KMS-11 (cell line): ENCODE measurements around the gene TCF7L1.

ENCODE experiments used
- H2AFZ ChIP-seq: fragments of 200-600 bp; sonication (generic); 2 replicates; pipeline ENCODE4 v1.6.1; 2016; ENCODE audit warnings: antibody characterized with exemption, mixed run types, low read depth
- H3K27ac ChIP-seq: fragments of 200-600 bp; sonication (generic); 2 replicates; pipeline ENCODE4 v1.6.1; 2016; ENCODE audit warnings: mild to moderate bottlenecking, mixed run types
- H3K27me3 ChIP-seq: fragments of 200-600 bp; sonication (generic); 2 replicates; pipeline ENCODE4 v1.6.1; 2017; ENCODE audit warnings: mild to moderate bottlenecking, low read depth, mixed run types, moderate library complexity; ENCODE audit not compliant: insufficient read depth
- H3K36me3 ChIP-seq: fragments of 200-600 bp; sonication (generic); 2 replicates; pipeline ENCODE4 v1.6.1; 2017; ENCODE audit warnings: mild to moderate bottlenecking, mixed run types; ENCODE audit not compliant: insufficient read depth
- H3K4me1 ChIP-seq: fragments of 200-600 bp; sonication (generic); 2 replicates; pipeline ENCODE4 v1.6.1; 2016; ENCODE audit warnings: mild to moderate bottlenecking, low read depth, mixed run types; ENCODE audit not compliant: poor library complexity, severe bottlenecking
- H3K4me2 ChIP-seq: fragments of 200-600 bp; sonication (generic); 2 replicates; pipeline ENCODE4 v1.7.0; 2016; ENCODE audit warnings: mild to moderate bottlenecking, mixed run types
- H3K4me3 ChIP-seq: fragments of 200-600 bp; sonication (generic); IDR thresholded peaks from 2 replicates; pipeline ENCODE4 v1.6.1; 2017; ENCODE audit warnings: low read depth, low read length, mixed read lengths; ENCODE audit not compliant: insufficient read depth
- H3K79me2 ChIP-seq: fragments of 200-600 bp; sonication (generic); 2 replicates; pipeline ENCODE4 v1.6.1; 2016; ENCODE audit warnings: low read depth, mixed run types; ENCODE audit not compliant: insufficient read depth
- H3K9ac ChIP-seq: fragments of 200-600 bp; sonication (generic); 2 replicates; pipeline ENCODE4 v1.6.1; 2016; ENCODE audit warnings: mild to moderate bottlenecking, mixed run types
- H4K20me1 ChIP-seq: fragments of 200-600 bp; sonication (generic); 2 replicates; pipeline ENCODE4 v1.6.1; 2016; ENCODE audit warnings: mild to moderate bottlenecking, mixed run types; ENCODE audit not compliant: insufficient read depth
- TF ChIP-seq, protein P1 (sequence below): fragments of 200-600 bp; sonication (generic); conservative IDR thresholded peaks from 2 replicates; pipeline ENCODE4 v1.6.1; 2017; ENCODE audit warnings: low read depth, mild to moderate bottlenecking, antibody characterized with exemption, low read length, moderate library complexity, mixed read lengths

The TCF7L1 gene

DNA sequence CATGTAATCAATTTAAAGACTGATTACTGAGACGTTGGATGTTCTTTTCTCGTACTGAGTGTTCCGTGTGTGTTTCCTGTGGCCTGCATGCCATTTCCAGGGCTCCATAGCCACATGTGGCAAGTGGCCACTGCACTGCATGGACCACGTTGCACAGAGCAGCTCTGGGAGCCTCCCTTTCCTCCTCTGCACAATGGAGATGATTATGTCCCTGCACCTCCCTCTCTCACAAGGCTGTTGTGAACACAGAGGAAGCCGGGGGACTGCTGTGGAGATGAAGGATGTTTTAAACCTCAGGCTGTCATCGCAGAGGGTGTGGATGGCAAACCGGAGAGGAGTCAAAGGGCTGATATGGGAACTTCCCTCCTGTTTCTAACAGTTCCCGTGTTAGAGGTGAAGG, 106.9 kb downstream of the TCF7L1 start:
- Histone ChIP-seq H3K79me2 (no peaks in the 10 kb centered on the region), H3K36me3 (no peaks in the 10 kb centered on the region), H3K27ac (no peak overlapping the region), H2AFZ (no peak overlapping the region), H3K4me3 (no peak overlapping the region), H3K4me2 (no peak overlapping the region), H3K9ac (no peak overlapping the region), H4K20me1 (no peaks in the 10 kb centered on the region), H3K27me3 (no peaks in the 10 kb centered on the region), H3K4me1 (no peaks in the 10 kb centered on the region)
- TF ChIP-seq, protein P1, sequence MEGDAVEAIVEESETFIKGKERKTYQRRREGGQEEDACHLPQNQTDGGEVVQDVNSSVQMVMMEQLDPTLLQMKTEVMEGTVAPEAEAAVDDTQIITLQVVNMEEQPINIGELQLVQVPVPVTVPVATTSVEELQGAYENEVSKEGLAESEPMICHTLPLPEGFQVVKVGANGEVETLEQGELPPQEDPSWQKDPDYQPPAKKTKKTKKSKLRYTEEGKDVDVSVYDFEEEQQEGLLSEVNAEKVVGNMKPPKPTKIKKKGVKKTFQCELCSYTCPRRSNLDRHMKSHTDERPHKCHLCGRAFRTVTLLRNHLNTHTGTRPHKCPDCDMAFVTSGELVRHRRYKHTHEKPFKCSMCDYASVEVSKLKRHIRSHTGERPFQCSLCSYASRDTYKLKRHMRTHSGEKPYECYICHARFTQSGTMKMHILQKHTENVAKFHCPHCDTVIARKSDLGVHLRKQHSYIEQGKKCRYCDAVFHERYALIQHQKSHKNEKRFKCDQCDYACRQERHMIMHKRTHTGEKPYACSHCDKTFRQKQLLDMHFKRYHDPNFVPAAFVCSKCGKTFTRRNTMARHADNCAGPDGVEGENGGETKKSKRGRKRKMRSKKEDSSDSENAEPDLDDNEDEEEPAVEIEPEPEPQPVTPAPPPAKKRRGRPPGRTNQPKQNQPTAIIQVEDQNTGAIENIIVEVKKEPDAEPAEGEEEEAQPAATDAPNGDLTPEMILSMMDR: no peak

DNA sequence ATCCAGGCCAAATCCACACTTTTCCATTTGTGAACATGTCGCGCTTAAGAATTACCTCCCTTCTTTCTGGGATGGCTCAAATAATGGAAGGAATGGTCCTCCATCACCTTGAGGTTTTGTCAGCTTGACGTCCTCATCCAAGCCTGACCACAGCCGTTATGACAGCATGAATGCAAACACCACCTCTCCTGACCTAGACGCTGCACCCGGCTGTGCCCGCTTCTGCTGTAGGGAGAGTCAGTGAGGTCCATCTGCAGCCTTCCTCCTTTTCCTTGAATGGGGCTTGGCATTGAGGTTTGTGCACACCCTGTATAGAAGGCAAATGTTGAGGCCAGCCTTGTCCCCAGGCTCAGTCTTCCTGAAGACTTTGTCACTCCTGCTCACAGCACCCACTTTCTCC, 109.1 kb downstream of the TCF7L1 start:
- no peaks in the 10 kb centered on the region for H3K27me3 ChIP-seq

DNA sequence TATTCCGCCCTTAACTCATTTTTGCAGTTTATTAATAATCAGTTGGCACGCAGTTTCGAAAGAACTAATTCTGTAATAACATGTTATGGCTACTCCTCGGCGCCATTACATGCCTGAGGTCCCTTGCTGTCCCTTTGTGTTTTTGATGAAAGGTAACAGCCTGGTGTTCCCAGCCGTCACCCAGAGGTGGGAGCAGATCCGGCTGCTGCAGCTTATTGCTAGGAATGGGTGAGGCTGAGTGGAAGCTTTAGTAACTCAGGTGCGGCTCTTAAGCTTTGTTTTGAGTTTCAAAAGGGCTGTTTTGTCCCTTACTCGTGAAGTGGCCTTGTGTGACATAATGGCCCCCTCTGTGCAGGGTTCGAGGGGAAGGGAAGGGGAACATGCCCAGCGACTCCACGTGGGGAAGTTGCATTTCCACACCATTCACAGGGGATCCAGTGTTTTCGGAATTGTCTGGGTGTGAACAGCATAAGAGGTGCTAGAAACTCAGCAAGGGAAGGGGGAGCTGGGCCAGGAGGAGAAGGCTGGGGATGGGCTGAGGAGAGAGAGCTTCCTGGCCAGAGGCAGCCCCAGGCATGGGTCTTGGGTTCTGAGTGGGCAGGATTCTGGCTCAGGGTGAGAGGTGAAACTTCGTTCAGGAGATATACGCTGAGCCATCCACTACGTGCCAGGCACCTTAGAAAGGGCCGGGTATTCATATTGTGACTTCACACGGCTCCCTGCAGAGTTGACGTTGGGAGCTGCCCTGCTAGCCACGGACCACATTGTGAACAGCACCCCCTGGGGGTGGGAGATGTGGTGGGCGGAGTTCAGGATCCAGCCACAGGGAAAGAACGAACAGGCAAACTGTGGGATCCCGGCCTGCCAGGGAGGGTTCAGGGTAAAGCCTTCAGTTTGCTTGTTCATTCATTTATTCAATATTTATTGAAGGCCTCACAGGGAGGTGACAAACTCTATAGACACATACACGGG, 110.2 kb downstream of the TCF7L1 start:
- no peaks in the 10 kb centered on the region for H3K27me3 ChIP-seq
- H3K4me2 ChIP-seq: no peak overlapping the region
- H3K79me2 ChIP-seq: no peaks in the 10 kb centered on the region
- no peaks in the 10 kb centered on the region for H4K20me1 ChIP-seq
- no peak overlapping the region for H3K9ac ChIP-seq
- no peak overlapping the region for H3K27ac ChIP-seq
- no peaks in the 10 kb centered on the region for H3K36me3 ChIP-seq
- H3K4me1 ChIP-seq: no peaks in the 10 kb centered on the region
- H2AFZ ChIP-seq: no peak overlapping the region
- TF ChIP-seq, protein P1: peak; percentile 50
- H3K4me3 ChIP-seq: no peak overlapping the region

More for the DNA sequence above, 109.1 kb downstream of the TCF7L1 start:
- Histone ChIP-seq H3K4me1 (no peaks in the 10 kb centered on the region), H3K4me2 (no peak overlapping the region), H3K9ac (no peak overlapping the region), H3K4me3 (no peak overlapping the region), H4K20me1 (no peaks in the 10 kb centered on the region), H3K36me3 (no peaks in the 10 kb centered on the region), H3K79me2 (no peaks in the 10 kb centered on the region), H3K27ac (no peak overlapping the region), H2AFZ (no peak overlapping the region)
- TF ChIP-seq, protein P1: no peak

DNA sequence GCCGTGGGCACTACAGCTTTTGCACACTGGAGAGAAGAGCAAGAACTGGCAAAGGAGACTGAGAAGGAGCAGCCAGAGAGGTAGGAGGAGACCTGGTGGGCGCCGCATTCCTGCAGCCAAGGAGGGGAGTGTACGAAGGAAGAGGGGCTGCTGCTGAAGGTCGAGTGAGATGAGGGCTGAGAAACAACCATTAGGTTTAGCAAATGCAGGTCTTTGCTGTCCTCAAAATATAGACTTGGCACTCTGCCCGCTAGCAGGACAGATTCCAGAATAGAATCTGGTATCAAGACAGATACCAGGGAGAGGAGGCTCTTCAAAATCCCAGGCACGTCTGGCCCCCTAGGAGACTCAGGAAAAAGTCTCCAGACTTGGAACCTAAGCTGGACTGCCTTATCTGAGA, 111.6 kb downstream of the TCF7L1 start:
- no peak overlapping the region for H3K9ac ChIP-seq
- TF ChIP-seq, protein P1: no peak
- no peak overlapping the region for H3K4me3 ChIP-seq
- no peaks in the 10 kb centered on the region for H3K36me3 ChIP-seq
- H4K20me1 ChIP-seq: no peaks in the 10 kb centered on the region
- H3K27ac ChIP-seq: no peak overlapping the region
- H2AFZ ChIP-seq: no peak overlapping the region
- no peak overlapping the region for H3K4me2 ChIP-seq
- no peaks in the 10 kb centered on the region for H3K4me1 ChIP-seq
- H3K79me2 ChIP-seq: no peaks in the 10 kb centered on the region
- H3K27me3 ChIP-seq: no peaks in the 10 kb centered on the region
